WTC11 (cell line): ENCODE data around the gene TSPO2. TPM values are rescaled to one million over a fixed set of nuclear protein-coding genes. Genes with fewer than 3 reads are reported as not detected.

Experiments
- ATAC-seq: fragments of 200-7000 bp; cut with Tn5 transposase; 2 replicates; pipeline ENCODE4 v1.10.0; 2021; ENCODE audit warnings: mild to moderate bottlenecking, moderate library complexity
- CTCF ChIA-PET: fragments of 300-600 bp; sonication (Branson Sonifier 250); formaldehyde crosslinking; loops from one replicate; lab custom pipeline; 2021; ENCODE audit warnings: antibody characterized with exemption; lab: Charles Lee
- POLR2A ChIA-PET: fragments of 350-600 bp; sonication (Branson Sonifier 250); formaldehyde crosslinking; loops from one replicate; lab custom pipeline; 2021; ENCODE audit warnings: antibody characterized with exemption; lab: Charles Lee
- DNase-seq: peaks from one replicate; pipeline ENCODE4 v3.0.0; 2021; ENCODE audit warnings: low spot score
- H3K27ac Mint-ChIP-seq: 2 replicates; pipeline ENCODE4 v1.8.0; 2021; ENCODE audit warnings: mixed read lengths
- H3K27me3 Mint-ChIP-seq: 2 replicates; pipeline ENCODE4 v1.8.0; 2021; ENCODE audit warnings: low read depth, mild to moderate bottlenecking, moderate library complexity, mixed read lengths
- H3K36me3 Mint-ChIP-seq: 2 replicates; pipeline ENCODE4 v1.8.0; 2021; ENCODE audit warnings: mixed read lengths
- H3K4me1 Mint-ChIP-seq: 2 replicates; pipeline ENCODE4 v1.8.0; 2022; ENCODE audit warnings: mixed read lengths
- H3K4me3 Mint-ChIP-seq: 2 replicates; pipeline ENCODE4 v1.8.0; 2021; ENCODE audit warnings: mild to moderate bottlenecking, moderate library complexity, mixed read lengths
- H3K9me3 Mint-ChIP-seq: 2 replicates; pipeline ENCODE4 v1.8.0; 2021; ENCODE audit warnings: mixed read lengths
- CREB1 ChIP-seq: sonication (generic); formaldehyde crosslinking; IDR thresholded peaks from 2 replicates; pipeline ENCODE4 v1.8.0; 2023; ENCODE audit warnings: mild to moderate bottlenecking, missing genetic modification reagents
- CREM ChIP-seq: sonication (generic); formaldehyde crosslinking; IDR thresholded peaks from 2 replicates; pipeline ENCODE4 v1.8.1; 2022; ENCODE audit warnings: mild to moderate bottlenecking, missing genetic modification reagents, moderate library complexity
- EMX1 ChIP-seq: fragments of 250-450 bp; sonication (Bioruptor Pico); IDR thresholded peaks from 2 replicates; pipeline ENCODE4 v1.8.0; 2021; ENCODE audit warnings: mild to moderate bottlenecking
- FOXK1 ChIP-seq: sonication (generic); formaldehyde crosslinking; IDR thresholded peaks from 2 replicates; pipeline ENCODE4 v1.8.0; 2022; ENCODE audit warnings: mild to moderate bottlenecking, moderate library complexity, missing genetic modification reagents
- GTF2I ChIP-seq: fragments of 250-450 bp; sonication (Bioruptor Pico); conservative IDR thresholded peaks from 2 replicates; pipeline ENCODE4 v1.4.0; 2021; ENCODE audit warnings: mild to moderate bottlenecking
- HMGA2 ChIP-seq: fragments of 250-450 bp; sonication (Bioruptor Pico); IDR thresholded peaks from 2 replicates; pipeline ENCODE4 v1.4.0; 2021; ENCODE audit warnings: mild to moderate bottlenecking, moderate library complexity
- NFATC4 ChIP-seq: fragments of 250-450 bp; sonication (Bioruptor Pico); IDR thresholded peaks from 2 replicates; pipeline ENCODE4 v1.9.0; 2021; ENCODE audit warnings: mild to moderate bottlenecking
- RELA ChIP-seq: sonication (generic); formaldehyde crosslinking; IDR thresholded peaks from 2 replicates; pipeline ENCODE4 v1.8.1; 2022; ENCODE audit warnings: missing genetic modification reagents, mild to moderate bottlenecking, borderline replicate concordance
- RORB ChIP-seq: fragments of 250-450 bp; sonication (Bioruptor Pico); IDR thresholded peaks from 2 replicates; pipeline ENCODE4 v1.9.0; 2021; ENCODE audit warnings: mild to moderate bottlenecking
- SMAD3 ChIP-seq: sonication (generic); formaldehyde crosslinking; IDR thresholded peaks from 2 replicates; pipeline ENCODE4 v1.8.0; 2022; ENCODE audit warnings: missing genetic modification reagents, mild to moderate bottlenecking, borderline replicate concordance
- SOX15 ChIP-seq: fragments of 250-450 bp; sonication (Bioruptor Pico); IDR thresholded peaks from 2 replicates; pipeline ENCODE4 v1.9.0; 2021; ENCODE audit warnings: mild to moderate bottlenecking
- TP53 ChIP-seq: sonication (generic); formaldehyde crosslinking; IDR thresholded peaks from 2 replicates; pipeline ENCODE4 v1.8.1; 2023; ENCODE audit warnings: mild to moderate bottlenecking, missing genetic modification reagents
- USF2 ChIP-seq: sonication (generic); formaldehyde crosslinking; IDR thresholded peaks from 2 replicates; pipeline ENCODE4 v1.8.1; 2023; ENCODE audit warnings: mild to moderate bottlenecking, missing genetic modification reagents, moderate library complexity
- ZBTB21 ChIP-seq: sonication (generic); formaldehyde crosslinking; IDR thresholded peaks from 2 replicates; pipeline ENCODE4 v1.8.1; 2023; ENCODE audit warnings: mild to moderate bottlenecking, missing genetic modification reagents, borderline replicate concordance
- ZNF121 ChIP-seq: sonication (generic); formaldehyde crosslinking; IDR thresholded peaks from 2 replicates; pipeline ENCODE4 v1.8.0; 2023; ENCODE audit warnings: missing genetic modification reagents
- ZNF219 ChIP-seq: sonication (generic); formaldehyde crosslinking; IDR thresholded peaks from 2 replicates; pipeline ENCODE4 v1.8.0; 2023; ENCODE audit warnings: missing genetic modification reagents, mild to moderate bottlenecking, borderline replicate concordance
- ZNF232 ChIP-seq: sonication (generic); formaldehyde crosslinking; IDR thresholded peaks from 2 replicates; pipeline ENCODE4 v1.8.0; 2022; ENCODE audit warnings: mild to moderate bottlenecking, missing genetic modification reagents
- ZNF263 ChIP-seq: sonication (generic); formaldehyde crosslinking; IDR thresholded peaks from 2 replicates; pipeline ENCODE4 v1.8.1; 2022; ENCODE audit warnings: low read depth, mild to moderate bottlenecking, moderate library complexity, missing genetic modification reagents
- ZNF317 ChIP-seq: sonication (generic); formaldehyde crosslinking; IDR thresholded peaks from 2 replicates; pipeline ENCODE4 v1.8.1; 2023; ENCODE audit warnings: low read depth, mild to moderate bottlenecking, moderate library complexity, missing genetic modification reagents, borderline replicate concordance
- ZNF416 ChIP-seq: fragments of 250-450 bp; sonication (Bioruptor Pico); IDR thresholded peaks from 2 replicates; pipeline ENCODE4 v1.9.0; 2021; ENCODE audit warnings: mild to moderate bottlenecking, inconsistent platforms
- ZNF423 ChIP-seq: fragments of 250-450 bp; sonication (Bioruptor Pico); IDR thresholded peaks from 2 replicates; pipeline ENCODE4 v2.1.2; 2022; ENCODE audit warnings: mild to moderate bottlenecking, moderate library complexity
- total RNA-seq: library from RNA; stranded (reverse); gene quantifications from 3 replicates; pipeline ENCODE4 v1.2.3, GENCODE V29; 2021
- TF ChIP-seq, protein P1 (sequence below): sonication (generic); formaldehyde crosslinking; IDR thresholded peaks from 2 replicates; pipeline ENCODE4 v1.8.1; 2022; ENCODE audit warnings: mild to moderate bottlenecking, missing genetic modification reagents, moderate library complexity, borderline replicate concordance
- TF ChIP-seq, protein P2 (sequence below): sonication (generic); formaldehyde crosslinking; IDR thresholded peaks from 2 replicates; pipeline ENCODE4 v1.8.1; 2023; ENCODE audit warnings: mild to moderate bottlenecking, moderate library complexity, missing genetic modification reagents
- TF ChIP-seq, protein P3 (sequence below): sonication (generic); formaldehyde crosslinking; IDR thresholded peaks from 2 replicates; pipeline ENCODE4 v1.8.0; 2023; ENCODE audit warnings: mild to moderate bottlenecking, missing genetic modification reagents
- TF ChIP-seq, protein P4 (sequence below): fragments of 250-450 bp; sonication (Bioruptor Pico); IDR thresholded peaks from 2 replicates; pipeline ENCODE4 v2.1.2; 2022; ENCODE audit warnings: mild to moderate bottlenecking, moderate library complexity
- TF ChIP-seq, protein P5 (sequence below): sonication (generic); formaldehyde crosslinking; IDR thresholded peaks from 2 replicates; pipeline ENCODE4 v1.8.0; 2022; ENCODE audit warnings: missing genetic modification reagents

Gene TSPO2
- total RNA-seq, 1 experiment from 2014 or later: not detected

- ChIA-PET CTCF (interaction anchor here (0.6 to 4.6 kb wide), 12 partner anchors 14 to 185 kb away, joined by 3 to 97 read pairs (median 5); partner anchors contain the start of gene UNC5CL), POLR2A (no interaction called here)
- peak overlapping the region; percentile 95 for H3K27ac Mint-ChIP-seq
- H3K27me3 Mint-ChIP-seq: peaks cover 13% of the 10 kb centered on the region
- H3K4me3 Mint-ChIP-seq: peak overlapping the region; percentile 35
- H3K9me3 Mint-ChIP-seq: 0 out of 2 replicates have a peak, but pooled peaks cover 2% of the 10 kb centered on the region
- DNase-seq: no peak
- ATAC-seq: peak; percentile 32
- H3K4me1 Mint-ChIP-seq: peaks cover 63% of the 10 kb centered on the region
- H3K36me3 Mint-ChIP-seq: no peaks in the 10 kb centered on the region
- TF ChIP-seq RELA (CRISPR knock-in tag) (no peak), RORB (no peak), ZNF232 (CRISPR knock-in tag) (no peak), ZNF416 (CRISPR knock-in tag) (no peak), SMAD3 (CRISPR knock-in tag) (no peak), ZNF219 (CRISPR knock-in tag) (no peak), FOXK1 (CRISPR knock-in tag) (no peak), CREB1 (CRISPR knock-in tag) (no peak), GTF2I (CRISPR knock-in tag) (no peak), TP53 (CRISPR knock-in tag) (no peak), ZNF121 (no peak), CREM (CRISPR knock-in tag) (no peak), ZNF317 (CRISPR knock-in tag) (no peak), SOX15 (CRISPR knock-in tag) (no peak), EMX1 (CRISPR knock-in tag) (no peak), ZNF263 (CRISPR knock-in tag) (no peak), NFATC4 (no peak), HMGA2 (no peak), ZBTB21 (CRISPR knock-in tag) (no peak), USF2 (CRISPR knock-in tag) (peak; percentile 44; the same call in 1 of the 2 replicates), ZNF423 (no peak)
- TF ChIP-seq, protein P1, sequence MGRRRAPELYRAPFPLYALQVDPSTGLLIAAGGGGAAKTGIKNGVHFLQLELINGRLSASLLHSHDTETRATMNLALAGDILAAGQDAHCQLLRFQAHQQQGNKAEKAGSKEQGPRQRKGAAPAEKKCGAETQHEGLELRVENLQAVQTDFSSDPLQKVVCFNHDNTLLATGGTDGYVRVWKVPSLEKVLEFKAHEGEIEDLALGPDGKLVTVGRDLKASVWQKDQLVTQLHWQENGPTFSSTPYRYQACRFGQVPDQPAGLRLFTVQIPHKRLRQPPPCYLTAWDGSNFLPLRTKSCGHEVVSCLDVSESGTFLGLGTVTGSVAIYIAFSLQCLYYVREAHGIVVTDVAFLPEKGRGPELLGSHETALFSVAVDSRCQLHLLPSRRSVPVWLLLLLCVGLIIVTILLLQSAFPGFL: no peak
- TF ChIP-seq, protein P2, sequence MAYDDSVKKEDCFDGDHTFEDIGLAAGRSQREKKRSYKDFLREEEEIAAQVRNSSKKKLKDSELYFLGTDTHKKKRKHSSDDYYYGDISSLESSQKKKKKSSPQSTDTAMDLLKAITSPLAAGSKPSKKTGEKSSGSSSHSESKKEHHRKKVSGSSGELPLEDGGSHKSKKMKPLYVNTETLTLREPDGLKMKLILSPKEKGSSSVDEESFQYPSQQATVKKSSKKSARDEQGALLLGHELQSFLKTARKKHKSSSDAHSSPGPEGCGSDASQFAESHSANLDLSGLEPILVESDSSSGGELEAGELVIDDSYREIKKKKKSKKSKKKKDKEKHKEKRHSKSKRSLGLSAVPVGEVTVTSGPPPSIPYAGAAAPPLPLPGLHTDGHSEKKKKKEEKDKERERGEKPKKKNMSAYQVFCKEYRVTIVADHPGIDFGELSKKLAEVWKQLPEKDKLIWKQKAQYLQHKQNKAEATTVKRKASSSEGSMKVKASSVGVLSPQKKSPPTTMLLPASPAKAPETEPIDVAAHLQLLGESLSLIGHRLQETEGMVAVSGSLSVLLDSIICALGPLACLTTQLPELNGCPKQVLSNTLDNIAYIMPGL (CRISPR knock-in tag): no peak
- TF ChIP-seq, protein P3, sequence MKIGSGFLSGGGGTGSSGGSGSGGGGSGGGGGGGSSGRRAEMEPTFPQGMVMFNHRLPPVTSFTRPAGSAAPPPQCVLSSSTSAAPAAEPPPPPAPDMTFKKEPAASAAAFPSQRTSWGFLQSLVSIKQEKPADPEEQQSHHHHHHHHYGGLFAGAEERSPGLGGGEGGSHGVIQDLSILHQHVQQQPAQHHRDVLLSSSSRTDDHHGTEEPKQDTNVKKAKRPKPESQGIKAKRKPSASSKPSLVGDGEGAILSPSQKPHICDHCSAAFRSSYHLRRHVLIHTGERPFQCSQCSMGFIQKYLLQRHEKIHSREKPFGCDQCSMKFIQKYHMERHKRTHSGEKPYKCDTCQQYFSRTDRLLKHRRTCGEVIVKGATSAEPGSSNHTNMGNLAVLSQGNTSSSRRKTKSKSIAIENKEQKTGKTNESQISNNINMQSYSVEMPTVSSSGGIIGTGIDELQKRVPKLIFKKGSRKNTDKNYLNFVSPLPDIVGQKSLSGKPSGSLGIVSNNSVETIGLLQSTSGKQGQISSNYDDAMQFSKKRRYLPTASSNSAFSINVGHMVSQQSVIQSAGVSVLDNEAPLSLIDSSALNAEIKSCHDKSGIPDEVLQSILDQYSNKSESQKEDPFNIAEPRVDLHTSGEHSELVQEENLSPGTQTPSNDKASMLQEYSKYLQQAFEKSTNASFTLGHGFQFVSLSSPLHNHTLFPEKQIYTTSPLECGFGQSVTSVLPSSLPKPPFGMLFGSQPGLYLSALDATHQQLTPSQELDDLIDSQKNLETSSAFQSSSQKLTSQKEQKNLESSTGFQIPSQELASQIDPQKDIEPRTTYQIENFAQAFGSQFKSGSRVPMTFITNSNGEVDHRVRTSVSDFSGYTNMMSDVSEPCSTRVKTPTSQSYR (CRISPR knock-in tag): no peak
- TF ChIP-seq, protein P4, sequence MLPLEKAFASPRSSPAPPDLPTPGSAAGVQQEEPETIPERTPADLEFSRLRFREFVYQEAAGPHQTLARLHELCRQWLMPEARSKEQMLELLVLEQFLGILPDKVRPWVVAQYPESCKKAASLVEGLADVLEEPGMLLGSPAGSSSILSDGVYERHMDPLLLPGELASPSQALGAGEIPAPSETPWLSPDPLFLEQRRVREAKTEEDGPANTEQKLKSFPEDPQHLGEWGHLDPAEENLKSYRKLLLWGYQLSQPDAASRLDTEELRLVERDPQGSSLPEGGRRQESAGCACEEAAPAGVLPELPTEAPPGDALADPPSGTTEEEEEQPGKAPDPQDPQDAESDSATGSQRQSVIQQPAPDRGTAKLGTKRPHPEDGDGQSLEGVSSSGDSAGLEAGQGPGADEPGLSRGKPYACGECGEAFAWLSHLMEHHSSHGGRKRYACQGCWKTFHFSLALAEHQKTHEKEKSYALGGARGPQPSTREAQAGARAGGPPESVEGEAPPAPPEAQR (CRISPR knock-in tag): no peak
- TF ChIP-seq, protein P5, sequence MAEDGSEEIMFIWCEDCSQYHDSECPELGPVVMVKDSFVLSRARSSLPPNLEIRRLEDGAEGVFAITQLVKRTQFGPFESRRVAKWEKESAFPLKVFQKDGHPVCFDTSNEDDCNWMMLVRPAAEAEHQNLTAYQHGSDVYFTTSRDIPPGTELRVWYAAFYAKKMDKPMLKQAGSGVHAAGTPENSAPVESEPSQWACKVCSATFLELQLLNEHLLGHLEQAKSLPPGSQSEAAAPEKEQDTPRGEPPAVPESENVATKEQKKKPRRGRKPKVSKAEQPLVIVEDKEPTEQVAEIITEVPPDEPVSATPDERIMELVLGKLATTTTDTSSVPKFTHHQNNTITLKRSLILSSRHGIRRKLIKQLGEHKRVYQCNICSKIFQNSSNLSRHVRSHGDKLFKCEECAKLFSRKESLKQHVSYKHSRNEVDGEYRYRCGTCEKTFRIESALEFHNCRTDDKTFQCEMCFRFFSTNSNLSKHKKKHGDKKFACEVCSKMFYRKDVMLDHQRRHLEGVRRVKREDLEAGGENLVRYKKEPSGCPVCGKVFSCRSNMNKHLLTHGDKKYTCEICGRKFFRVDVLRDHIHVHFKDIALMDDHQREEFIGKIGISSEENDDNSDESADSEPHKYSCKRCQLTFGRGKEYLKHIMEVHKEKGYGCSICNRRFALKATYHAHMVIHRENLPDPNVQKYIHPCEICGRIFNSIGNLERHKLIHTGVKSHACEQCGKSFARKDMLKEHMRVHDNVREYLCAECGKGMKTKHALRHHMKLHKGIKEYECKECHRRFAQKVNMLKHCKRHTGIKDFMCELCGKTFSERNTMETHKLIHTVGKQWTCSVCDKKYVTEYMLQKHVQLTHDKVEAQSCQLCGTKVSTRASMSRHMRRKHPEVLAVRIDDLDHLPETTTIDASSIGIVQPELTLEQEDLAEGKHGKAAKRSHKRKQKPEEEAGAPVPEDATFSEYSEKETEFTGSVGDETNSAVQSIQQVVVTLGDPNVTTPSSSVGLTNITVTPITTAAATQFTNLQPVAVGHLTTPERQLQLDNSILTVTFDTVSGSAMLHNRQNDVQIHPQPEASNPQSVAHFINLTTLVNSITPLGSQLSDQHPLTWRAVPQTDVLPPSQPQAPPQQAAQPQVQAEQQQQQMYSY (CRISPR knock-in tag): no peak
Observed at GRCh38 chr6:40996591-40997233, 45.6 kb upstream of the TSPO2 start.
